GM18861 (cell line): ENCODE data around the gene GSKIP.
A peak's percentile ranks its signal among the peaks of the same experiment; 100 is the strongest.

Experiments used
- ATAC-seq: cut with Tn5 transposase; IDR thresholded peaks from one replicate; pipeline ENCODE4 v1.9.1; 2021; ENCODE audit not compliant: unreplicated experiment

GSKIP gene

DNA sequence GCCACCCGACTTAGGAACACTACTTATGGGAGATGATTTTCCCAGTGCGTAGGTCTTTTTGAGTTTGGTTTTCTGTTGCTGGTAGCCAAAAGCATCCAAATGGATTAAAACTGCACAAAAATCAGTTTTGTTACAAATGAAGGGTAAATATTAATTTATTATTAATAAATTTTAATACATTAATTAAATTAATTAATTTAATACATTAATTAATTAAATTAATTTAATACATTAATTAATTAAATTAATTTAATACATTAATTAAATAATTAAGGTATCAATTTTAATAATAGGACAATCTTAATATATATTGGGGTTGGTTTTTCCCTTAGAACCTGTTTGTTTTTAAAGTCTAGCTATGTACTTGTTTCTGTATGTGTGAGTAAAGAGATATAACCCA, 52.2 kb downstream of the GSKIP start:
- no peak for ATAC-seq

DNA sequence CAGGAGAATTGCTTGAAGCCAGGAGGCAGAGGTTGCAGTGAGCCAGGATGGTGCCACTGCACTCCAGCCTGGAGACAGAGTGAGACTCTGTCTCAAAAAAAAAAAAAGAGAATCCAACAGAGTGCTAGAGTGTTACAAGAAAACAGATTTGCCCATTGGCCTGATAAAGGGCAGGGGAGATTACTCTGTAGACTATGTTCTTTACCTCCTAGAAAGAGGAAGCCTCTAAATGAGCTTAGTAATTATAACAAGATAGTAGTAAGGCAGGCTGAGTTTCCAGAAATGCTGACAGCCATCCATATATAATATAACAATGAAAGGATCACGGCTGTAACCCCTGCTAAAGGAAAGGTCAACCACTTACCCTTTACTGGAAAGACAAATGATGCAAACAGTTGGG, 53.0 kb downstream of the GSKIP start:
- no peak for ATAC-seq

- ATAC-seq: no peak
Measured at GRCh38 chr14:96417254-96417653, 53.9 kb downstream of the GSKIP start.

GRCh38 chr14:96418075-96418474, 54.7 kb downstream of the GSKIP start:
- ATAC-seq: no peak

DNA sequence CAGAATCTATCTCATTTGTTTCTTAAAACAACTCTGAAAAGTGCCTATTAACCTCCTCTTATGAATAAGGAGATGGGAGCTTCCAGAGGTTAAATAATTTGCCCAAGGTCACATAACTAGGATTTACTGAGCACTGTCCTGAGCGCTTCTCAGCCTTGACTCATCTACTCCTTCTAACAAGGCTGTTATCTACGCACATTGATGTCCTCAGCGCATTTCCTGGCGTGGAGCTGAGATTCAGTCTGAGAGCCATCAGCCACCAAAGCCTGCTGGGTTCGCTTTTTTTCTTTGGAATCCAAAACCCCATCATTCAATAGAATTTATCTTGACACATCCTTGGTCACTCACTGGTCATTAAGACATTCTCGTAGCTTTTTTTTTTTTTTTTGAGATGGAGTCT, 57.9 kb downstream of the GSKIP start:
- ATAC-seq: no peak

- ATAC-seq: no peak
Measured at GRCh38 chr14:96422992-96423391, 59.7 kb downstream of the GSKIP start.

DNA sequence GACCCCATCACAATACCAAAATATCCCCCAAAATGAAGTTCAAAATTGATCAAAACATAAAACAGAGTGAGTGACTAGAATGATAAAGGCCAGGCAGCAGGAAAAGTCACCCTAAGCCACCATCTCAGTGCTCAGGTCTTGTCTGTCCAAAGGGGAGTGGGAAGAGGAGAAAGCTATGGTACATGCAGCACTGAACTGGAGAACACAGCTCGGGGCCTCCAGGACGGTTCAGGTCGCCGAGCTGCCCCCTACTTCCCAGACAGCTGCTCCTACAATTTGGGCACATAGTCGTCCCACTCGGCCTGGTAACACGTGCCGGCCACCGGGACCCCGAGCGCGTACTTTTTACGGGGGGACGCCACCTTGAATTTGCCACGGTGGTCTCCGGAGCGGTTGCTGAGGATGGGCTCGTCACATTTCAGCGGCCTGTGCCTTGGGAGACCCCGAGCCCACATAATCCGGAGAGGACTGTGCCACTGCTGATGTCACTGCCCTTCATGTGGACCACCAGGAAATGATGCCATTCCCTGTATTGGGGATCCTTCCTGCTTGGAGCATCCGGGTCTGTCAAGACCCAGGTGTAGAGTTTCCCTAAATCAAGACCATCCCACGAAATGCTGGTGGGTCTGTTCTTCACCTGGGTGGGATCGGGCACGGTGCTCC, 60.3 kb downstream of the GSKIP start:
- no peak for ATAC-seq

- ATAC-seq: peak; percentile 81
Measured at GRCh38 chr14:96424109-96424989, 61.0 kb downstream of the GSKIP start.

DNA sequence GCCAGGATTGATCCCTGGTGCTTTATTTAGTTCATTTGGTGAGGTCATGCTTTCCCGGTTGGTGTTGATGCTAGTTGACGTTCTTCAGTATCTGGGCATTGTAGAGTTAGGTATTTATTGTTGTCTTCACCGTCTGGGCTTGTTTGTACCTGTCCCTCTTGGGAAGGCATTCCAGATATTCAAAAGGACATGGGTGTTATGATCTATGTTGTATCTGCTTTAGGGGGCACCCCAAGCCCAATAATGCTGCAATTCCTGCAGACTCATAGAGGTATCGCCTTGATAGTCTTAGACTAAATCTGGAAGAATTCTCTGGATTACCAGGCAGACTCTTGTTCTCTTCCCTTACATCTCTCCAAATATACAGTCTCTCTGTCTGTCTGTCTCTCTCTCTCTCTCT, 70.7 kb downstream of the GSKIP start:
- ATAC-seq: no peak
